ENCODE measurements around the gene TBX10. TPM values are rescaled to one million over a fixed set of nuclear protein-coding genes. Genes with fewer than 3 reads are reported as not detected.
A peak's percentile ranks its signal among the peaks of the same experiment; 100 is the strongest.

Gene TBX10
- total RNA-seq, 1 donor from 2014 or later, result not detected

DNA sequence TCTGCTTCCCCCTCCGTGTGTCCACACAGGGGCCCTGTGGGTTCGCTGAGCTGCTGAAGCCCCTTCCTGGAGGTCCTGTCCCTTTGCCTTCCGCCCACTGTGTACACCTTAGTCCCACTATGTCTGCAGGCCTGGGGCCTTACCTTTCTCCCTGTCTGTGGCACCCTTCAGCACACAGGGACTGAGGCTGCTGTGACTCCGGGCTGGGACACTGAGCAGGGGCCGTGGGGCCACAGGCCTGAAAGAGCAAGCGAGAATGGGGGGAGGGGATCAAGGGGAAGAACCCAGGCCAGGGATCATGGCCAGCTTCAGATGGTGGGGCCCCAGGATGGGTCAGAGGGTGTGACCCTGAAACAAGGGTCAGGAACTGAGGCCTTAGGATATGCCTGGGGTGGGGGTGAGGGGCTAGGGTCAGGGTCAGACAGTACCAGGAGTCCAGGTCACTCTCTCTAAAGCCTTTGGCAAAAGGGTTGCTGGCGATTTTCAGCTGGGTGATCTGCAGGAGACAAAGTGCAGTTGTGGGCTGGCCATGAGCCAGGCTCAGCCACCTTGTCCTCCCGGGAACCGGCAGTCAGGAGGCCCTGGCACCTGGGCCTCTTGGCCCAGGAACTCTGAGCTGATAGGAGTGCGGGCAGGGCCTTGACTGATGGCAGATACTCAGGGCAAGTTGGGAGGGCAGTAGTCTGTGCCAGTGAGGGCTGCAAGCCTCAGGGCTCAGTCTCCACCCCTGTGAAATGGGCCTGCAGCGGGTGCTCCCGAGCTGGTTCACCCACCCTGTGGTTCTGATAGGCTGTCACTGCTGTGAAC is 7.2 kb downstream of the TBX10 start:
- H3K9me3 ChIP-seq (ENCODE audit: insufficient read depth, low read depth, low read length), result no peaks in the 10 kb centered on the region
- H3K27me3 Mint-ChIP-seq (ENCODE audit: low read depth, unreplicated experiment), result peaks cover 8% of the 10 kb centered on the region
- no peak overlapping the region for H2AFZ ChIP-seq (ENCODE audit: low read depth, low read length)

DNA sequence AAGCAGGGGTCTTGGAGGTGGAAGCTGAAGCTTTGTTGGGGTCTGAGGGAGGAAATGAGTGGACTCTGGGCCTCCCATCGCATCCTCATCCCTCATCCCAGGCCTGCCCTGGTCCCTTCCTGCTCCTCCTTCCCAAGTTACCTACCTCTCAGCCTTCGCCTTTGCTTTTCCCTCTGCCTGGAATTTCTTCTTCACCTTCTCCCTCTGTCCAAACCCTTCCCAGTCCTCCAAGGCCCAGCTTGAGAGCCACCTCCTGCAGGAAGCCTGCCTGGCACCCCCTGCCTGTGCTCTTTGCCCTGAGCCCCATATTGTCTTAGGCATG is 7.7 kb downstream of the TBX10 start:
- Histone ChIP-seq H3K4me3 (ENCODE audit: insufficient read depth, low read depth, low read length) (no peak overlapping the region), H3K27me3 (ENCODE audit: insufficient read depth, low read length) (no peaks in the 10 kb centered on the region), H4K20me1 (ENCODE audit: insufficient read depth, low read length) (no peaks in the 10 kb centered on the region), H2AFZ (ENCODE audit: low read depth, low read length) (no peak overlapping the region), H3K36me3 (ENCODE audit: insufficient read depth, low read length) (no peaks in the 10 kb centered on the region), H3K9me3 (ENCODE audit: insufficient read depth, low read depth, low read length) (no peaks in the 10 kb centered on the region), H3K4me2 (ENCODE audit: low read length) (no peak overlapping the region), H3K27ac (ENCODE audit: low read depth, low read length) (no peak overlapping the region), H3K4me1 (ENCODE audit: insufficient read depth, low read length) (peaks cover 8% of the 10 kb centered on the region), H3K79me2 (ENCODE audit: insufficient read depth, low read length) (no peaks in the 10 kb centered on the region), H3K9ac (ENCODE audit: low read length) (no peak overlapping the region)
- TF ChIP-seq, protein P1, sequence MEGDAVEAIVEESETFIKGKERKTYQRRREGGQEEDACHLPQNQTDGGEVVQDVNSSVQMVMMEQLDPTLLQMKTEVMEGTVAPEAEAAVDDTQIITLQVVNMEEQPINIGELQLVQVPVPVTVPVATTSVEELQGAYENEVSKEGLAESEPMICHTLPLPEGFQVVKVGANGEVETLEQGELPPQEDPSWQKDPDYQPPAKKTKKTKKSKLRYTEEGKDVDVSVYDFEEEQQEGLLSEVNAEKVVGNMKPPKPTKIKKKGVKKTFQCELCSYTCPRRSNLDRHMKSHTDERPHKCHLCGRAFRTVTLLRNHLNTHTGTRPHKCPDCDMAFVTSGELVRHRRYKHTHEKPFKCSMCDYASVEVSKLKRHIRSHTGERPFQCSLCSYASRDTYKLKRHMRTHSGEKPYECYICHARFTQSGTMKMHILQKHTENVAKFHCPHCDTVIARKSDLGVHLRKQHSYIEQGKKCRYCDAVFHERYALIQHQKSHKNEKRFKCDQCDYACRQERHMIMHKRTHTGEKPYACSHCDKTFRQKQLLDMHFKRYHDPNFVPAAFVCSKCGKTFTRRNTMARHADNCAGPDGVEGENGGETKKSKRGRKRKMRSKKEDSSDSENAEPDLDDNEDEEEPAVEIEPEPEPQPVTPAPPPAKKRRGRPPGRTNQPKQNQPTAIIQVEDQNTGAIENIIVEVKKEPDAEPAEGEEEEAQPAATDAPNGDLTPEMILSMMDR (IDR thresholded peaks at IDR 0.05; ENCODE audit: insufficient read depth, low read depth, low read length), result no peak
- TF ChIP-seq EZH2 (IDR thresholded peaks at IDR 0.05; ENCODE audit: insufficient read depth, low read length), result no peak
- FAIRE-seq (no peak), DNase-seq (ENCODE audit: low read depth) (no peak)
- no peak overlapping the region for H3K27ac Mint-ChIP-seq (ENCODE audit: unreplicated experiment)
- H3K27me3 Mint-ChIP-seq (ENCODE audit: low read depth, unreplicated experiment), result peaks cover 8% of the 10 kb centered on the region
- H3K9me3 Mint-ChIP-seq (ENCODE audit: unreplicated experiment), result no peaks in the 10 kb centered on the region
- H3K36me3 Mint-ChIP-seq (ENCODE audit: low read depth, unreplicated experiment), result peaks cover under 1% of the 10 kb centered on the region
- no peaks in the 10 kb centered on the region for H3K4me1 Mint-ChIP-seq (ENCODE audit: low read depth, unreplicated experiment)
- H3K4me3 Mint-ChIP-seq (ENCODE audit: unreplicated experiment), result peak overlapping the region; percentile 75

More for the DNA sequence above, 7.2 kb downstream of the TBX10 start:
- FAIRE-seq, result no peak
- DNase-seq (ENCODE audit: low read depth), result no peak
- H3K27me3 ChIP-seq (ENCODE audit: insufficient read depth, low read length), result no peaks in the 10 kb centered on the region
- H3K36me3 Mint-ChIP-seq (ENCODE audit: low read depth, unreplicated experiment), result no peaks in the 10 kb centered on the region
- H3K27ac ChIP-seq (ENCODE audit: low read depth, low read length), result no peak overlapping the region
- no peak overlapping the region for H3K27ac Mint-ChIP-seq (ENCODE audit: unreplicated experiment)
- TF ChIP-seq, protein P1 (IDR thresholded peaks at IDR 0.05; ENCODE audit: insufficient read depth, low read depth, low read length), result no peak
- TF ChIP-seq EZH2 (IDR thresholded peaks at IDR 0.05; ENCODE audit: insufficient read depth, low read length), result no peak
- no peak overlapping the region for H3K4me3 Mint-ChIP-seq (ENCODE audit: unreplicated experiment)
- no peak overlapping the region for H3K4me3 ChIP-seq (ENCODE audit: insufficient read depth, low read depth, low read length)
- H4K20me1 ChIP-seq (ENCODE audit: insufficient read depth, low read length), result no peaks in the 10 kb centered on the region
- H3K4me1 ChIP-seq (ENCODE audit: insufficient read depth, low read length), result peaks cover 8% of the 10 kb centered on the region
- H3K36me3 ChIP-seq (ENCODE audit: insufficient read depth, low read length), result no peaks in the 10 kb centered on the region
- no peaks in the 10 kb centered on the region for H3K79me2 ChIP-seq (ENCODE audit: insufficient read depth, low read length)
- no peak overlapping the region for H3K9ac ChIP-seq (ENCODE audit: low read length)
- no peak overlapping the region for H3K4me2 ChIP-seq (ENCODE audit: low read length)
- peaks cover 2% of the 10 kb centered on the region for H3K9me3 Mint-ChIP-seq (ENCODE audit: unreplicated experiment)
- no peaks in the 10 kb centered on the region for H3K4me1 Mint-ChIP-seq (ENCODE audit: low read depth, unreplicated experiment)

DNA sequence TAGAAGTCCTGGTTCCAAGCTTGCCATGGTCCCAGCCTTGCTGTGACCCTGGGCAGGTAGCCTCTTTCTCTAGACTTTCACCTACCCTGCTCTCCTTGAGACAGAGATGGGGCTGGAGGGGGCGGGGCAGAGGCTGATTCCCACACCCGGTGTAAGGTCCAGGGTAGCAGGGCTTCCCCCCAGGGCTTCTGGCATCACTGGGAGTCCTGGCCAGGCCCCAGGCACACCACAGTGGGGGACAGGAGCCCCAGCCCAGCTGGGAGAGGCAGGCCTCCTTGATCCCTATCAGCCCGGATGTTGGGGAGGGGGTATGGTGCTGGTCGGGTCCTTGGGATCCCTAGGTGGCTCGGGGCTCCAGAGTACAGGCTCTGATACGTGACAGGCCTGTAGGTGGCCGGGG is 8.2 kb downstream of the TBX10 start:
- no peaks in the 10 kb centered on the region for H4K20me1 ChIP-seq (ENCODE audit: insufficient read depth, low read length)
- H3K27me3 Mint-ChIP-seq (ENCODE audit: low read depth, unreplicated experiment), result peaks cover 8% of the 10 kb centered on the region
- no peak overlapping the region for H3K27ac ChIP-seq (ENCODE audit: low read depth, low read length)
- no peaks in the 10 kb centered on the region for H3K27me3 ChIP-seq (ENCODE audit: insufficient read depth, low read length)
- H3K9ac ChIP-seq (ENCODE audit: low read length), result no peak overlapping the region
- no peak overlapping the region for H3K4me3 Mint-ChIP-seq (ENCODE audit: unreplicated experiment)
- no peak overlapping the region for H2AFZ ChIP-seq (ENCODE audit: low read depth, low read length)
- H3K4me3 ChIP-seq (ENCODE audit: insufficient read depth, low read depth, low read length), result no peak overlapping the region
- H3K36me3 ChIP-seq (ENCODE audit: insufficient read depth, low read length), result no peaks in the 10 kb centered on the region
- H3K4me2 ChIP-seq (ENCODE audit: low read length), result no peak overlapping the region
- no peaks in the 10 kb centered on the region for H3K4me1 Mint-ChIP-seq (ENCODE audit: low read depth, unreplicated experiment)
- H3K9me3 Mint-ChIP-seq (ENCODE audit: unreplicated experiment), result no peaks in the 10 kb centered on the region
- no peak overlapping the region for H3K27ac Mint-ChIP-seq (ENCODE audit: unreplicated experiment)
- TF ChIP-seq, protein P1 (IDR thresholded peaks at IDR 0.05; ENCODE audit: insufficient read depth, low read depth, low read length), result no peak
- no peak for TF ChIP-seq EZH2 (IDR thresholded peaks at IDR 0.05; ENCODE audit: insufficient read depth, low read length)
- FAIRE-seq, result no peak
- H3K79me2 ChIP-seq (ENCODE audit: insufficient read depth, low read length), result no peaks in the 10 kb centered on the region
- DNase-seq (ENCODE audit: low read depth), result no peak
- H3K4me1 ChIP-seq (ENCODE audit: insufficient read depth, low read length), result peaks cover 8% of the 10 kb centered on the region
- H3K36me3 Mint-ChIP-seq (ENCODE audit: low read depth, unreplicated experiment), result peaks cover 3% of the 10 kb centered on the region
- no peaks in the 10 kb centered on the region for H3K9me3 ChIP-seq (ENCODE audit: insufficient read depth, low read depth, low read length)
